GM12873 (cell line): ENCODE measurements around the gene IDI1.

ENCODE experiments used
- CTCF ChIP-seq: IDR thresholded peaks from 2 replicates; pipeline ENCODE4 v1.5.1; 2012; ENCODE audit warnings: low read depth, mild to moderate bottlenecking, moderate library complexity, low read length, control low read depth; ENCODE audit not compliant: insufficient read depth; ENCODE audit errors: missing control alignments

IDI1 gene

GRCh38 chr10:1058017-1058416, 9.1 kb upstream of the IDI1 start:
- no peak for TF ChIP-seq CTCF

GRCh38 chr10:1057106-1057657, 8.3 kb upstream of the IDI1 start:
- TF ChIP-seq CTCF, result no peak

GRCh38 chr10:1056326-1057105, 7.6 kb upstream of the IDI1 start, which contains the start of gene WDR37:
WDR37 (plus strand) TSS chr10:1056385; CDS start chr10:1072156, 15,771 bp downstream.
- TF ChIP-seq CTCF, result no peak

GRCh38 chr10:1054684-1055083, 5.8 kb upstream of the IDI1 start:
- TF ChIP-seq CTCF, result no peak

- peak; percentile 52 for TF ChIP-seq CTCF
Measured at GRCh38 chr10:1050554-1050953, 1.6 kb upstream of the IDI1 start.

GRCh38 chr10:1050145-1050544, 1.2 kb upstream of the IDI1 start:
- no peak for TF ChIP-seq CTCF

GRCh38 chr10:1049425-1049958, 573 bp upstream of the IDI1 start:
- TF ChIP-seq CTCF, result no peak
